Stimulated activated CD4-positive, alpha-beta T cell treated with anti-CD3 and anti-CD28 coated beads, TNF-alpha, amount 100 ng/mL, for 1 hour (primary cell): ENCODE results near the gene MIB2.

Experiments used
- DNase-seq, 3 donors: peaks; one replicate each; pipeline ENCODE4 v3.0.0-alpha.2; 2020; ENCODE audit warnings: low read depth in 3 of 3, low spot score in 1 of 3

Gene MIB2

GRCh38 chr1:1598051-1598719, 17.1 kb upstream of the MIB2 start:
- no peak for DNase-seq

- DNase-seq: no peak
These were observed 16.6 kb upstream of the MIB2 start for GRCh38 chr1:1598720-1599029.

GRCh38 chr1:1599030-1599934, 16.0 kb upstream of the MIB2 start:
- no peak for DNase-seq

GRCh38 chr1:1599935-1600860, 15.1 kb upstream of the MIB2 start, which contains the start of gene FNDC10:
FNDC10 (minus strand) TSS chr1:1600135; CDS start chr1:1600015, 120 bp downstream.
- no peak for DNase-seq

GRCh38 chr1:1600861-1601563, 14.3 kb upstream of the MIB2 start:
- DNase-seq: no peak

- no peak for DNase-seq
These were observed 13.6 kb upstream of the MIB2 start for GRCh38 chr1:1601564-1602303.

GRCh38 chr1:1602304-1602967, 12.9 kb upstream of the MIB2 start:
- no peak for DNase-seq

- no peak for DNase-seq
These were observed 12.3 kb upstream of the MIB2 start for GRCh38 chr1:1602968-1603506.

GRCh38 chr1:1603671-1604373, 11.5 kb upstream of the MIB2 start:
- no peak for DNase-seq

GRCh38 chr1:1604374-1605033, 10.8 kb upstream of the MIB2 start:
- DNase-seq: no peak

- DNase-seq: no peak
These were observed 10.2 kb upstream of the MIB2 start for GRCh38 chr1:1605034-1605591.

GRCh38 chr1:1605724-1606123, 9.6 kb upstream of the MIB2 start:
- no peak for DNase-seq

- no peak for DNase-seq
These were observed 9.1 kb upstream of the MIB2 start for GRCh38 chr1:1606232-1606631.

- no peak for DNase-seq
These were observed 5.3 kb upstream of the MIB2 start for GRCh38 chr1:1609822-1610485.

- DNase-seq: no peak
These were observed 4.5 kb upstream of the MIB2 start for GRCh38 chr1:1610796-1611195.

GRCh38 chr1:1612104-1612400, 3.2 kb upstream of the MIB2 start:
- DNase-seq: no peak

GRCh38 chr1:1613509-1614082, 1.7 kb upstream of the MIB2 start:
- no peak for DNase-seq
